Endothelial cell of umbilical vein (primary cell): ENCODE measurements around the gene ABCB9. TPM values are rescaled to one million over a fixed set of nuclear protein-coding genes. Genes with fewer than 3 reads are reported as not detected.

Experiments
- BruUV-seq: library from RNA; stranded (reverse); fragments of 400-500 nt; replicated peaks from 2 replicates; lab custom pipeline; 2021; lab: Mats Ljungman, UMichigan
- CTCF ChIA-PET: fragments of 300-600, 350-600 bp; sonication (Branson Sonifier 250); formaldehyde crosslinking; loops from one replicate; lab custom pipeline; 2021; ENCODE audit warnings: antibody characterized with exemption, inconsistent platforms; lab: Charles Lee
- POLR2A ChIA-PET: fragments of 300-600, 350-600 bp; sonication (Branson Sonifier 250); formaldehyde crosslinking; loops from one replicate; lab custom pipeline; 2021; ENCODE audit warnings: antibody characterized with exemption, inconsistent platforms; lab: Charles Lee
- DNase-seq: peaks from one replicate; pipeline ENCODE4 v3.0.0-alpha.2; 2011; ENCODE audit warnings: low read depth, low spot score
- FAIRE-seq: peaks from 2 replicates; lab custom pipeline; 2011; peaks lifted over from hg19 to GRCh38; lab: Jason Lieb, UNC
- H2AFZ ChIP-seq: 2 replicates; pipeline ENCODE4 v1.6.0; 2012; ENCODE audit warnings: low read depth, low read length, control low read depth, inconsistent platforms
- H3K27ac ChIP-seq: 2 replicates; pipeline ENCODE4 v1.5.1; 2011; ENCODE audit warnings: low read depth, mild to moderate bottlenecking, control low read depth, low read length, moderate library complexity; ENCODE audit not compliant: insufficient read depth
- H3K27me3 ChIP-seq, 2 experiments: 2 replicates each; pipeline versions ENCODE4 v1.6.0 to v1.6.1; 2011; ENCODE audit warnings: low read length in 2 of 2, mixed read lengths in 1 of 2; ENCODE audit not compliant: control insufficient read depth in 2 of 2, insufficient read depth in 2 of 2
- H3K36me3 ChIP-seq, 2 experiments: 2 replicates in 1 of 2; 3 replicates in 1 of 2; pipeline ENCODE4 v1.5.1; 2011; ENCODE audit warnings: low read length in 2 of 2, mild to moderate bottlenecking in 1 of 2, moderate library complexity in 1 of 2; ENCODE audit not compliant: control insufficient read depth in 2 of 2, insufficient read depth in 2 of 2; ENCODE audit errors: extremely low read depth in 1 of 2
- H3K4me1 ChIP-seq: 3 replicates; pipeline ENCODE4 v1.5.1; 2011; ENCODE audit warnings: mild to moderate bottlenecking, low read length; ENCODE audit not compliant: control insufficient read depth, insufficient read depth; ENCODE audit errors: extremely low read depth
- H3K4me2 ChIP-seq: 2 replicates; pipeline ENCODE4 v1.6.1; 2011; ENCODE audit warnings: low read length, control low read depth, mixed read lengths; ENCODE audit not compliant: insufficient read depth
- H3K4me3 ChIP-seq, 3 experiments: fragments of 200-600 bp in 1 of 3; sonication (generic), shearing (Covaris generic) in 1 of 3; replicated peaks in 1 of 3; 2 replicates each; pipeline ENCODE4 v1.5.1; 2011 to 2016; ENCODE audit warnings: control low read depth in 3 of 3, low read length in 3 of 3, mild to moderate bottlenecking in 2 of 3, inconsistent platforms in 1 of 3, low read depth in 1 of 3, moderate library complexity in 1 of 3; ENCODE audit not compliant: insufficient read depth in 1 of 3
- H3K79me2 ChIP-seq: 2 replicates; pipeline ENCODE4 v1.6.0; 2012; ENCODE audit warnings: low read length, inconsistent platforms; ENCODE audit not compliant: control insufficient read depth, insufficient read depth
- H3K9ac ChIP-seq: replicated peaks from 2 replicates; pipeline ENCODE3; 2011; ENCODE audit warnings: low read length, control low read depth; ENCODE audit not compliant: insufficient read depth; ENCODE audit errors: extremely low read depth
- H3K9me1 ChIP-seq: replicated peaks from 3 replicates; pipeline ENCODE4 v1.6.0; 2011; ENCODE audit warnings: mild to moderate bottlenecking, low read length; ENCODE audit not compliant: control insufficient read depth, insufficient read depth; ENCODE audit errors: extremely low read depth
- H3K9me3 ChIP-seq: replicated peaks from 2 replicates; pipeline ENCODE4 v1.5.1; 2012; ENCODE audit warnings: low read length, inconsistent platforms; ENCODE audit not compliant: control insufficient read depth, insufficient read depth
- H4K20me1 ChIP-seq: replicated peaks from 2 replicates; pipeline ENCODE3; 2011; ENCODE audit warnings: mild to moderate bottlenecking, low read length; ENCODE audit not compliant: control insufficient read depth, insufficient read depth; ENCODE audit errors: extremely low read depth
- EZH2 ChIP-seq: IDR thresholded peaks from 2 replicates; pipeline ENCODE4 v1.6.1; 2012; ENCODE audit warnings: borderline replicate concordance, low read depth, mild to moderate bottlenecking, moderate library complexity, low read length, inconsistent platforms; ENCODE audit not compliant: severe bottlenecking
- FOS ChIP-seq: IDR thresholded peaks from 2 replicates; pipeline ENCODE4 v1.6.1; 2011; ENCODE audit warnings: mild to moderate bottlenecking, low read length, moderate library complexity, borderline replicate concordance; ENCODE audit not compliant: insufficient read depth
- GATA2 ChIP-seq: IDR thresholded peaks from 2 replicates; pipeline ENCODE4 v1.7.0; 2011; ENCODE audit warnings: low read depth, mild to moderate bottlenecking, moderate library complexity, mixed read lengths, low read length; ENCODE audit not compliant: insufficient read length, insufficient read depth
- JUN ChIP-seq: IDR thresholded peaks from 2 replicates; pipeline ENCODE4 v1.6.1; 2011; ENCODE audit warnings: borderline replicate concordance, low read depth; ENCODE audit not compliant: insufficient read length, insufficient read depth
- MYC ChIP-seq: IDR thresholded peaks from one replicate; pipeline ENCODE4 v1.6.1; 2011; ENCODE audit warnings: mild to moderate bottlenecking, low read depth, low read length
- POLR2A ChIP-seq: IDR thresholded peaks from 2 replicates; pipeline ENCODE4 v1.6.1; 2012; ENCODE audit warnings: low read depth, mild to moderate bottlenecking, control low read depth, low read length
- POLR2AphosphoS5 ChIP-seq: IDR thresholded peaks from 2 replicates; pipeline ENCODE4 v1.6.1; 2012; ENCODE audit warnings: low read depth, mild to moderate bottlenecking, control low read depth, low read length, moderate library complexity; ENCODE audit not compliant: insufficient read depth
- dilution Hi-C: fragments of 300-500 bp; cut with MboI; formaldehyde crosslinking; loops from one replicate; pipeline ENCODE4 v1.15.0; 2019; ENCODE audit warnings: low sequenced_read_pairs; ENCODE audit not compliant: extremely low pct_ligation_motif_present
- intact Hi-C: fragments of 100-400 bp; cut with micrococcal nuclease; formaldehyde crosslinking; loops from one replicate; pipeline ENCODE4 v1.10.0; 2022
- polyA plus RNA-seq, 4 experiments: library from polyadenylated mRNA; depleted of rRNA in 3 of 4; stranded (reverse) in 3 of 4; unstranded in 1 of 4; fragments of >200 nt; gene quantifications; 2 replicates each; pipeline versions ENCODE4 v1.2.1 to v1.2.3, GENCODE V29; 2011 to 2012; ENCODE audit warnings: missing spikeins in 1 of 4
- total RNA-seq: library from RNA; stranded (reverse); gene quantifications from 2 replicates; pipeline ENCODE4 v1.2.3, GENCODE V29; 2021
- TF ChIP-seq, protein P1 (sequence below), 2 donors: IDR thresholded peaks; 1 replicate in 1 of 2; 2 replicates in 1 of 2; pipeline ENCODE4 v1.5.1; 2011; ENCODE audit warnings: low read length in 2 of 2, mild to moderate bottlenecking in 2 of 2, moderate library complexity in 2 of 2, control low read depth in 1 of 2, inconsistent platforms in 1 of 2, low read depth in 1 of 2; ENCODE audit not compliant: insufficient read depth in 1 of 2; ENCODE audit errors: extremely low read depth in 1 of 2
- TF ChIP-seq, protein P2 (sequence below): IDR thresholded peaks from 2 replicates; pipeline ENCODE4 v1.6.1; 2011; ENCODE audit not compliant: insufficient read depth, insufficient read length

The ABCB9 gene
- total and polyA plus RNA-seq, 2 donors (not counting 3 experiments of a cell fraction or from before 2014, with no cell fraction given): 11.7 to 16.9 TPM

DNA sequence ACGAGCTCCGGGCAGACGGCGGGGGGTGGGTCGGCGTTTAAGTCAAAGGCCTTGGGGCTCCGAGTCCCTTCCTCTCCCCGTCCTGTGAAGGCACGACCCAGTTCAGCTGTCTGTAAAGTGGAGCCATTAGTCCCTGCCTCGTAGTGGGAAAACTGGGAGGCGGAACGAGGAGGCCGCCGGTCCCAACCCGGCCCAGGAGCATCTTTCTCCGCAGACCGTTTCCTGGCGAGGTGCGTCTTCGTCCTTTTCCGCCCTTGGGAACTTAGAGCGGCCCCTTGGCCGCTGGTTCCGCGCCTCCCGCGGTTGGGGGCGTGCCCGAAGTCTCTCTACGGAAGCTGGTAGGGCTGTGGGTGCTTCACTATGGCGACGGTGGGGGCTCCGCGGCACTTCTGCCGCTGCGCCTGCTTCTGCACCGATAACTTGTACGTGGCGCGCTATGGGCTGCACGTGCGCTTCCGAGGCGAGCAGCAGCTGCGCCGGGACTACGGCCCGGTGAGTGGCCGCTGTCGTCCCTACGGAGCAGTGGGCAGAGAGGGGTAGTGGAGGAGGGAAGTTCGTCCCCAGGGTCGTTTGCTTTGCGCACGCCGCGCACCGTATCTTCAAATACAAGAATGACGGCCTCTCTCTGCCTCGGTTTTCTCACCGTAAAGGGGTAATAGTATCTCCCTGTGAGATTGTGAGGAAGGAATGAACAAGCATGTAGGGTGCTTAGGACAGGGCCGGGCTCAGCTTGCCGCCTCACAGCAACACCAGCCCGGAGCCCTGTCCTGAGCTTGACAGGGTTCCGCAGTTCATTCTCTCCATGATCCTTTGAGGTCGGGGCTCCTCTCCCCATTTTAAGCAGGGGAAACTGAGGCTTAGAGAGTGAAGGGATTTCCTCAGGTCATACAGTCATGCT lies 8.9 kb upstream of the ABCB9 start, which contains the start of gene OGFOD2:
OGFOD2 (plus strand) TSS at position 353 of the 898 bp plus-strand sequence; CDS start at position 361, 8 bp downstream.
- H3K27ac ChIP-seq: peak within 1 kb of the TSS; percentile 99
- peaks cover 18% of the 10 kb centered on the region for H3K4me1 ChIP-seq
- no peaks in the 10 kb centered on the region for H3K27me3 ChIP-seq
- FAIRE-seq (no peak), DNase-seq (peak; percentile 88)
- peak within 1 kb of the TSS; percentile 95 for H2AFZ ChIP-seq
- H3K4me3 ChIP-seq: peak within 1 kb of the TSS; percentile 65 to 87 (median 84)
- no peaks in the 10 kb centered on the region for H4K20me1 ChIP-seq
- POLR2A ChIA-PET: interaction anchor here (0.9 to 2.8 kb wide), 2 partner anchors 87 to 258 kb away, joined by 3 to 15 read pairs; partner anchors contain the start of genes MPHOSPH9 and MTRFR
- dilution Hi-C loops: no loop called here
- CTCF ChIA-PET: interaction anchor here (0.7 to 3.9 kb wide), 6 partner anchors 9 to 263 kb away, joined by 3 to 24 read pairs (median 6); partner anchors contain the start of genes ABCB9, MPHOSPH9, MTRFR and PITPNM2
- H3K9me3 ChIP-seq: no peaks in the 10 kb centered on the region
- H3K79me2 ChIP-seq: peaks cover 2% of the 10 kb centered on the region
- no peaks in the 10 kb centered on the region for H3K9me1 ChIP-seq
- peak within 1 kb of the TSS; percentile 98 for H3K9ac ChIP-seq
- TF ChIP-seq FOS (no peak), GATA2 (no peak), POLR2AphosphoS5 (peak; percentile 65), POLR2A (peak; percentile 67), MYC (no peak), JUN (no peak), EZH2 (no peak)
- TF ChIP-seq, protein P1, sequence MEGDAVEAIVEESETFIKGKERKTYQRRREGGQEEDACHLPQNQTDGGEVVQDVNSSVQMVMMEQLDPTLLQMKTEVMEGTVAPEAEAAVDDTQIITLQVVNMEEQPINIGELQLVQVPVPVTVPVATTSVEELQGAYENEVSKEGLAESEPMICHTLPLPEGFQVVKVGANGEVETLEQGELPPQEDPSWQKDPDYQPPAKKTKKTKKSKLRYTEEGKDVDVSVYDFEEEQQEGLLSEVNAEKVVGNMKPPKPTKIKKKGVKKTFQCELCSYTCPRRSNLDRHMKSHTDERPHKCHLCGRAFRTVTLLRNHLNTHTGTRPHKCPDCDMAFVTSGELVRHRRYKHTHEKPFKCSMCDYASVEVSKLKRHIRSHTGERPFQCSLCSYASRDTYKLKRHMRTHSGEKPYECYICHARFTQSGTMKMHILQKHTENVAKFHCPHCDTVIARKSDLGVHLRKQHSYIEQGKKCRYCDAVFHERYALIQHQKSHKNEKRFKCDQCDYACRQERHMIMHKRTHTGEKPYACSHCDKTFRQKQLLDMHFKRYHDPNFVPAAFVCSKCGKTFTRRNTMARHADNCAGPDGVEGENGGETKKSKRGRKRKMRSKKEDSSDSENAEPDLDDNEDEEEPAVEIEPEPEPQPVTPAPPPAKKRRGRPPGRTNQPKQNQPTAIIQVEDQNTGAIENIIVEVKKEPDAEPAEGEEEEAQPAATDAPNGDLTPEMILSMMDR (IDR thresholded peaks at IDR 0.05; ENCODE audit: extremely low read depth in 1 of 2, insufficient read depth in 1 of 2, low read depth in 1 of 2, low read length in 2 of 2): no peak
- TF ChIP-seq, protein P2, sequence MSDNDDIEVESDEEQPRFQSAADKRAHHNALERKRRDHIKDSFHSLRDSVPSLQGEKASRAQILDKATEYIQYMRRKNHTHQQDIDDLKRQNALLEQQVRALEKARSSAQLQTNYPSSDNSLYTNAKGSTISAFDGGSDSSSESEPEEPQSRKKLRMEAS: peak; percentile 33
- peaks cover 0 to 2% of the 10 kb centered on the region in 2 experiments for H3K36me3 ChIP-seq
- peak within 1 kb of the TSS; percentile 91 for H3K4me2 ChIP-seq
- intact Hi-C loops: loop anchor here (1.0 to 2.0 kb wide), 5 partner anchors 9 to 258 kb away; partner anchors contain the start of genes ABCB9, MPHOSPH9, MTRFR and PITPNM2
- BruUV-seq: TSS peak; percentile 53
